IPS-11a (cell line): Measurements from ENCODE around the gene ZBTB16.
A peak's percentile ranks its signal among the peaks of the same experiment; 100 is the strongest.
"Not testable (repeated sequence)": the region's sequence is repeated elsewhere in the genome, so short reads cannot be mapped to it uniquely, and the experiment has no call there.

Source experiments
- H3K4me3 ChIP-seq: one replicate; pipeline ENCODE4 v1.5.1; 2013; ENCODE audit warnings: low read depth, low read length, control low read depth

Gene ZBTB16

DNA sequence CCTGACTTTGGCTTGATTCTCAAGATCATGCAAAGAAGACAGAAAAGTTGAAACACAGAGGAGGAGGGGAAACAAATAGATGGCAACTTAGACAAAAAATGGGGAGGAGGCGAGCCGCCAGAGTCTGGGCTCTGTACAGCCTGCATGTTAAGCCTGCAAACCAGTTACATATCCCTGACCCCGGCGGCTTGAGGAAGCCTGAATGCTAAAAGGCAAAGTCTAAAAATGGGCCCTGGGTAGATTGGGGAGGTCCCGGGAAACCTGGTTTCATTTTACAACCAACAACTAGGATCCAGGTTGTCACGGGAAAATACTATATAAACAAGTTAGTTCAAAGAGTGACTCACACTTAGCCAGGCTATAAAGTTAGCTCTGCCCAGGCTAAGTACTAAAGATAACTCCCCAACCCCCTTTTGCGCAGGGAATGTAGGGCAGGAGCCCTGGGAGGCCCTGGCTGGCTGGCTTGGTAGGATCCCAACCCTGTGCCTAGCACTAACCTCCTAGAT is 18.8 kb upstream of the ZBTB16 start:
- no peak overlapping the region for H3K4me3 ChIP-seq

DNA sequence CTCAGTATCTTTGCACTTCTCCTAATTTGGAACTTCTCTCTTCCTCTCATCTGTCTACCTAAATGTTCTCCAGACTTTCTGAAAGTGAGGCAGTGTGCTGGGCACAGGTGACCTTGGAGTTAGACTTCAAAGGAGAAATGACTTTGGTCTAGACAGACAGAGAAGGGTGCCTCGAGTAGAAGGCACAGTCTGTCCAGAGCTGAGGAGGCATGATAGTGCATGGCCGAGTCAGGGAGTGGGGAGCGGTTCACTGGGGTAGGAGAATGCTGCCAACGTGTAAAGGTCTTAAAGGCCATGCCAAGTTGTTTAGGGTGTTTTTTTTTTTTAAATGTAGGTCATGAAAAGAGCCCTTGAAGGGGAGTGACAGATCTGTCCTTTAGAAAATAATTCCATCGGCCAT is 17.3 kb upstream of the ZBTB16 start:
- no peak overlapping the region for H3K4me3 ChIP-seq

DNA sequence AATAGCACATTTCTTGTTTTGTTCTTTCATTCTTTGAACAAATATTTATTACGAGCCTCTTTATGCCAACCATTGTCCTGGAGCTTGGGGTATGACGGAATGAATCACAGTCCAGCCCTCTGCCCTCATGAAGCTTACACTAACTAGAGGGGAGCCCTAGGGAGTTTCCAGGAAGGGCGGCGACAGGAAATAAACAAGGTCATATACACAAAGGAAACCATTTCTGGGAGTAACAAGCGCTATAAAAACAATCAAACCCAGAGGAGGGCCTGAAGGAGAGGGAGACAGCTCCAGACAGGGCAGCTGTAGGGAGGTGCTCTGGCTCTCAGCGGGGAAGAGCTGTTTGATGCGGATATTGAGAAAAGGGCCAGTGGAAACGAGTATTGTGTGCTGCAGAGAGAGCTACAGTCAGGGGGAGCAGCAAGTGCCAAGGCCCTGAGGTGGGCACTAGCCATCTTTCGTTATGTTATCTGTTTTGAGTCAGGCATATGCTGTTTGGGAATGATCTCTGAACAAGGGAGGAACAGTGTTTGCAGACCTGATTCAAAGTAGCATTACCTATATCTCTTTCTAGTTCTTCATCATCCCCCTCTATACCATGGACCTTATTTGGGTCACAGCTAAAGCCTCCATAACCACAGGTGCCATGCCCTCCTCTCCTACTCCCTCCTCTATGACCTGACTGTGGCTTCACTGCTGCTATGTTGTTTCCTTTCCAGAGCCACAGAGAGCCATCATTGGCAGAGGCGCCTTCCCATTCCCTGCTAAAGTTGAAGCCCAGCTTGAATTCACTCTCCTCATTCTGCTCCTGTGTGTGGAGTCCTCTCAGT is 15.3 kb upstream of the ZBTB16 start:
- no peak overlapping the region for H3K4me3 ChIP-seq

DNA sequence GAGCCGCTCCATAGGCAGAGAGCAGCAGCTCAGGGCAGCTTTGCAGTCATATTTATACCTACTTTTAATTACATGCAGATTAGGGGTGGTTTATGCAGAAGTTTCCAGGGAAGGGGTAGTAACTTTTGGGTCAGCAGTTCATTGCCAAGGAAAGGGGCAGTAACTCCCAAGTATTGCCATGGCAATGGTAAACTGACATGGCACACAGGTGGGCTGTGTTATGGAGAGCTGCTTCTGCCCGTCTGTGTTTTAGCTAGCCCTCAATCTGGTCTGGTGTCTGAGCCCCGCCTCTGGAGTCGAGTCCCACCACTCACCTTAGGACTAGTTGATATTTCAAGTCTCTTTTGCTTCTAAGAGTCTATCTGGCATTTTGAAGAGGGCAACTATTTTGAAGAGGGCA is 12.2 kb upstream of the ZBTB16 start:
- H3K4me3 ChIP-seq = no peak overlapping the region

DNA sequence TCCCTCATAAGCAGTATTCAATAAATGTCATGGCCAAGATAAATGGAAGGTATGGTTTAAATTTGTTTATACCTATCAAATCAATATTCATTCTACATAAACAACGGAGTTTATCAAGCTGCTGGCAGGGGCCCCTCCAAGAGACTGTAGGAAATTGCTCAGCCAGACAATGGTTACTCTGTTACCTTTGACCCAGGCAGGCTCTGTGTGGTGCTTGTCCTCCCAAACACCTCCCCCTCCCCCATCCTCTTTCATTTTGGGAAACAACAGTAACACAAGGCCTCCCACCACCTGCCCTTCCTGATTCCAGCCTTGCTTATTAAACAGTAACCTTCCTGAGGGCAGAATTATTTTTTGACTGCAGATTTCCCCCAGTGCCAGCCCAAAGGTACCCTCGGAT is 10.5 kb upstream of the ZBTB16 start:
- H3K4me3 ChIP-seq = no peak overlapping the region

GRCh38 chr11:114049766-114050165 is 9.7 kb upstream of the ZBTB16 start:
- H3K4me3 ChIP-seq = not testable (repeated sequence)

DNA sequence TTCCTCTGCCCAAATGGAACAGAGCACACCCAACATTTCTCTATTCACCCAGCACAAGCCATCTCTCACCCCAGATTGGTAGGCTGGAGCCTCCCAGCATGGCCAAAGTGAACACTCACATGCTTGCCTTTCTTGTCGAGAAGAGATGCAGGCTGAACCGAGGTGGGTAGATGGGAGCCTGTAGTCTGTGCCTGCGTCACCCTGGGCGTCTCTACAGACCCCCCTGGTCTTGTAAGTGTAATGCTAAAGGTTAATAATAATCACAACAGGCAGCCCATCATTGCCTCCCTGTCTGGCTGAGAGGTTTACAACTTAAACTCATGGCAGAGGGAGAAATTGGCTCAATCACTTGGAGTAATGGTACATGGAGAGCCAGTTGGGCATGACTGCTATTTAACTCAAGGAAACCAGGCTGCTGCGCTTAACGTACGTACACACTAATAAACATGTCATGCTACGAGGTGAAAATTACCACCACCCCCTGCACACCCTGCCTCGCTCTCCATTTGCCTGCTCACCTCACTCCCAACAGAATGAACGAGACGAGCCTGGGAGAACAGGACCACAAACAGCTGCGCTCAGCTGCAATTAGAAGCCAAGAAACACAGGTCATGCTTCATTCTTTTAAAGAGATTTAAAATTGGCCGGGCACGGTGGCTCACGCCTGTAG is 9.1 kb upstream of the ZBTB16 start:
- no peak overlapping the region for H3K4me3 ChIP-seq

DNA sequence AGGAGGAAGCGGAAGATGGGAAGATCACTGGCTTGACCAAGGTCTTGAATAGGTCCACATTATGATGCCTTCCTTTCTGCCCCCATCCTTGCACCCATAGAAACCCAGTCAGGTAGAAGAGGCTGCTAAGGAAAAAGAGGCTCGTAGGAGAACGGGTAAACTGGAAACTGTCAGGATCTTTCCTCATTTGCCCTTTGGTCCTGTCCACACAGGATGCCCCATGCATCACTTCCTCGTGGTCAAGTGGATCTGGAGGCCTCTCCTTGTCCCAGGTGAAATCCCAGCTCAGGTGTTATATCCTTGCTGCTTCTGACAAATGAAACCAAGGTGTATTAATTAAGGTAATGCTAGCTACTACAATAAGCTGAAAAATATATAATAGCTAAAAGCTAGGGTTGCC is 8.0 kb upstream of the ZBTB16 start:
- H3K4me3 ChIP-seq = no peak overlapping the region

GRCh38 chr11:114052160-114052559 is 7.4 kb upstream of the ZBTB16 start:
- no peak overlapping the region for H3K4me3 ChIP-seq

DNA sequence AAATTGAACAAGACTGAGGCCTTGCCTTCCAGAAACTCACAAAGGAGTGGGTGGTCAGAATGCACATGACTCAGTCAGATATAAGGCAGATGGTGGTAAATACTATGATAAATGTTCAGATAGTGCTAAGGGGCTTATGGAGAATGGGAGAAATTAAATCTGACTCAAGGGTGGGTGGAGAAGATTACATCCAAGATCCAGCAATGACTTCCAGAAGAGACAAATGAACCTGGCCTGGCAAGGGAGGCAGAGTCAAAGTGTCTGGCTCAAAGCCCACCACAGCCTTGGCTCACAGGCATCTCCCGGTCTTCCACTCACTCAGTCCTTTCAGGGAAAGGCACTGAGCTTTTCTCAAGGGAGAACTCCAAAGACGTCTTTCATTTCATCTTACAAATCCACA is 6.1 kb upstream of the ZBTB16 start:
- H3K4me3 ChIP-seq = no peak overlapping the region

DNA sequence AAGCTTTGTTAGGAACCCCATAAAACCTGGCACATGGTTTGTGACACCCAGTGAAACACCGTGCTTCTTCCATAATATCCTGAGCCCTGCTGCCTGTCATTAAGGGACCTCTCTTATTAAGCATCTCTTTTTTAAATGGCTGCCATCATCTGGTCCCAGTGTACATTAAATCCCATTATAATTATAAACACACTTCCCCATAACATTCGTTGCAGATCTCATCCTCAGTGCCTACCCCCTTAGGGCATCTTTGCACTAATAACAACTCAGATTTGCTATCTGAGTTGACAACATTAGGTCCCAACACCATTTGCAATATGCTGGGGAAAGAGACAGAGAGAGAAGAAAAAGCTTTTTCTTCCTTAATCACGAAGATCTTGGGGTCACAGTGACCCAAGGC is 4.7 kb upstream of the ZBTB16 start:
- no peak overlapping the region for H3K4me3 ChIP-seq

GRCh38 chr11:114056409-114056808 is 3.1 kb upstream of the ZBTB16 start:
- no peak overlapping the region for H3K4me3 ChIP-seq

- no peak overlapping the region for H3K4me3 ChIP-seq
Measured at GRCh38 chr11:114057147-114057546, 2.4 kb upstream of the ZBTB16 start.

GRCh38 chr11:114057605-114058004 is 1.9 kb upstream of the ZBTB16 start:
- no peak overlapping the region for H3K4me3 ChIP-seq

- H3K4me3 ChIP-seq = no peak overlapping the region
Measured at GRCh38 chr11:114058026-114058706, 1.3 kb upstream of the ZBTB16 start.

DNA sequence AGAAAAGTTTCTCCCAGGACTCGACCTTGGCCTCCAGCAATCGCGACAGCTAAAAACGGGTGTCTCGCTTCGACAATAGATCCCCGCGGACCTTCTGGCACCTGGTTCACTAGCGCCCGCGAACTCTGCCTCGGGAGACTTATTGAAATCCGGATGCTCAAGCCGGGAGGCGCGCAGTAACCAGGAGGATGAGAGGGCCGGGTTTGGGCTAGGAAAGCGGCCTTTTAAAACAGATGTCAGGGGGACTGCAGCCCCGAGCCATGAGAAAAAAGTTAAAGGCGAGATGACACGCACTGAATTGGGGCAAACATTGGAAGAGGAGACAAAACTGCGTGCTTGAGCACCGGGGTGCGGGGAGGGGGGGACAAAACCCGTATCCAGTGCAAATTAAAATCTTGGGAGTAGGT is 637 bp upstream of the ZBTB16 start:
- peak overlapping the region; percentile 35 for H3K4me3 ChIP-seq

DNA sequence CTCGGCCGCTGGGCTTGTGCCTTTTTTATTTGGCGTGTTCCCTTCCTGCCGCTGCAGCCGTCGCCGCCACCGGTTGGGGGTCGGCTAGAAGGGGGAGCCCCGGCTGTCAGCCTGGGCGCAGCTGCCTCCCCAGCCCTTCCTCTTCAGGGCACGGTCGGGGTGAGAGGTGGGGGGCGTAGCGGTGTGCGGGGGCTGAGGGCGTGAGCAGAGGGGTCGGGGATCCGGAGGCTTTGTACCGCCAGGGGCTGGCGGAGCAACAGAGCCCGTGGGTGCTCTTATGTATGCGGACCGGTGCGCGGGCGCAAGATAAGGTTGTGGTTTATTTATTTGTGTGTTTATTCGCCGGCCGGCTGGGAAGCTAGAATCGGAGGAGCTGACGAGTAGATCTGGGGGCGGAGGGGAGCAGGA is 477 bp downstream of the ZBTB16 start:
- H3K4me3 ChIP-seq = peak overlapping the region; percentile 70

DNA sequence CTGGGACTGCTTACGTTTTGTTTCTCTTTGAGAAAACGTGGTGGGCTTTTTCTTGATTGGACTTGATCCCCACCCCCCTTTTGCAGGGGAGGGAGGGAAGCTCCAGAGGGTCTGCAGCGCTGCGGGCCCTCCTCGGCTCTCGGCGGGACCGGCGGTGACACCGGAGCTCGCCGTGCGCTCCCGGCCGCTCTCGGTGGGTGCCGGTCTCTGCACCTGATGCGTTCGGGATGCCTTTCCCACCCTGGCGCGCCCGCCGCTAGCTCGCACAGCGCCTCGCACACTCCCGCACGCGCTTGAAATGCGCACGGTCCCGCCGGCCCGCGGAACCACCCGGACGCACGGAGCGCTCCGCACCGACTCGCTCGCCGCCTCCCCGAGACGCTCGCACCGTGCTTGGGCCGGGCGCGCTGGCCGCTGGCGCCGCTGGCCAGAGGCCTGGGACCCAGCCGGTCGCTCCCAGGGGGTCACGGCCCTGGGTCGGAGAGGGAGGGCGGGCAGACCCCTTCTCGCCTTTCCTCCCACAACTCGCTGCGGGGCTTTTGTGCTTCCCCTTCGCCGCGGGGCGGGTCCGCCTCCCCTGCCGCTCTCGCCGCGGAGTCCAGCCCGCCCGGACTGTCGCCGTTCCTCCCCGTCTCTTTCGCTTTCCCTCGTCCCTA is 1.0 kb downstream of the ZBTB16 start:
- peak overlapping the region; percentile 70 for H3K4me3 ChIP-seq

DNA sequence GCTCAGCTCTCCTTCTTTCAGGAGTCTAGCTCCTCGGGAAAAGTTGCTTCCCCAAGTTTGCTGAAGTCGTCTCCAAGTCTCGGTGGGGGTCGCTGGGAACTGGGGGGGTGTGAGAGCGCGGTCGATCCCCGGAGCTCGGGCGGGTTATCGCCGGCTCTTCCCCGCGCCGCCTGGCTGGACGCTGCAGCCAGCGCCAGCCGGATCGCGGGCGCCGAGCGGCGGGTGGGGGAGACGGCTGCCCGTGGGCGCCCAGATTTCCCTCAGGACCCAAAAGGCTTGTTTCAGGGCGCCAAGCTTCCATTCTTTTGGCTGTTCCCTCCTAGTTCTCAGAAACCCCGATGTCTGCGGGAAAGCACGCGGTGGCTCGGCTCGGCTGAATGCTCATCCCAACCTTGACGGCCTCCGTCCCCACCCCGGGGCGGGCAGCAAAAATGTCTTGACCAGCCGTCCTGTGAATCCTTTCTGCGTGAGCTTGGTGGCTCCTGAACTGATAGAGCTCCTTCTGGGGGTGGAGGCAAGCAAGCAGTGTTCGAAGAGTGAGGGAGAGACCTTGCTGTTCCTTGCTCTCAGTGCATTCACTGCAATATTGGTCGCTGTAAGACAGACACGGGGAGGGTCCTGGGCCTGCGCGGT is 1.7 kb downstream of the ZBTB16 start:
- H3K4me3 ChIP-seq = peak overlapping the region; percentile 70

DNA sequence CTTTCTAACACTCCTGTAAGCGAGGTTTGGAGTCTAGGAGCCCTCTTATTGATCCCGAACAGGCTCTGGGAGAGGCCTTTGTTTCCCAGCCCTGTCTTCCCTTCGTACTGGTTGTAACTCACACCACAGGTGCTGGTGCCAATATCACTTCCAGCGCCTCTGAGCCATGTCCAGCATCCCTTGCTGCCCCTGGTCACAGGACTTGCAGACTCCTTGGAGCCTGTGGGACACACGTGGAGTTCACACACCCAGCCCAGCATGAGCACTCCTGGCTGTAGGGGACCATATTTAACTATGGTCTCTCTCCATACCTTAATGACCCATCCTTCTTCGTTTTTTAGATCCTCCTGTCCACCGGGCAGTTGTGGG is 2.2 kb downstream of the ZBTB16 start:
- H3K4me3 ChIP-seq = no peak overlapping the region

GRCh38 chr11:114062272-114062671 is 2.8 kb downstream of the ZBTB16 start:
- H3K4me3 ChIP-seq = no peak overlapping the region
